ENCODE measurements around the gene CPM. TPM values are rescaled to one million over a fixed set of nuclear protein-coding genes. Genes with fewer than 3 reads are reported as not detected.

CPM gene
- total RNA-seq, 4 donors from 2014 or later: 30.2 to 51.9 (median 35.0) TPM

DNA sequence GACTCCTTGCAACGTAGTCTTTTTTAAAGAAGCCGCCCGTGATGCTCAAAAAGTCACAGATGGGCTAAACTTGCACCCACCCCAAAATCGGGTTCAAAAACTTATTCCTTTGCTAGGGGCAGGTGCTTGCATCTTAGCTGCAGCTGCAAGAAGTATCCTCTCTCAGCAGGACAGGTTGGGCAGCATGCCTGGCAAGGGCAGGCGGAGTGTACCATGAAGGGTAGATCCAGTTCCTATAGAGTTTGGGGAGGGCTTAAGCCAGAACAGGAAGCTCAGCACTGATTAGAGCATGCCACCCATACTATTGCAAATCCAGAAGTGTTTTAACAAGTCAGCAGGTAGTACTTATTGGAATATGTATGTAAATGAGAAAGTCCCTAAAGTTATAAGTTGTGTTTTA is 48.7 kb downstream of the CPM start:
- Histone ChIP-seq H3K4me1 (no peaks in the 10 kb centered on the region), H3K27me3 (no peaks in the 10 kb centered on the region), H3K4me3 (no peak overlapping the region), H3K27ac (replicated peaks in 1 of 4) (no peak overlapping the region), H3K9me3 (no peaks in the 10 kb centered on the region), H3K36me3 (peaks cover 0 to 5% (median 0%) of the 10 kb centered on the region in 4 donors)
- no peak for DNase-seq (ENCODE audit: extremely low spot score)
- 94% methylated on average over 5 of the region's 5 CpGs for WGBS
- intact Hi-C loops (cut with DNase I): no loop called here
- TF ChIP-seq EP300 (IDR thresholded peaks at IDR 0.05) (no peak), POLR2A (IDR thresholded peaks at IDR 0.05; ENCODE audit: low read depth) (no peak), POLR2AphosphoS5 (IDR thresholded peaks at IDR 0.05) (no peak)
- TF ChIP-seq, protein P1, sequence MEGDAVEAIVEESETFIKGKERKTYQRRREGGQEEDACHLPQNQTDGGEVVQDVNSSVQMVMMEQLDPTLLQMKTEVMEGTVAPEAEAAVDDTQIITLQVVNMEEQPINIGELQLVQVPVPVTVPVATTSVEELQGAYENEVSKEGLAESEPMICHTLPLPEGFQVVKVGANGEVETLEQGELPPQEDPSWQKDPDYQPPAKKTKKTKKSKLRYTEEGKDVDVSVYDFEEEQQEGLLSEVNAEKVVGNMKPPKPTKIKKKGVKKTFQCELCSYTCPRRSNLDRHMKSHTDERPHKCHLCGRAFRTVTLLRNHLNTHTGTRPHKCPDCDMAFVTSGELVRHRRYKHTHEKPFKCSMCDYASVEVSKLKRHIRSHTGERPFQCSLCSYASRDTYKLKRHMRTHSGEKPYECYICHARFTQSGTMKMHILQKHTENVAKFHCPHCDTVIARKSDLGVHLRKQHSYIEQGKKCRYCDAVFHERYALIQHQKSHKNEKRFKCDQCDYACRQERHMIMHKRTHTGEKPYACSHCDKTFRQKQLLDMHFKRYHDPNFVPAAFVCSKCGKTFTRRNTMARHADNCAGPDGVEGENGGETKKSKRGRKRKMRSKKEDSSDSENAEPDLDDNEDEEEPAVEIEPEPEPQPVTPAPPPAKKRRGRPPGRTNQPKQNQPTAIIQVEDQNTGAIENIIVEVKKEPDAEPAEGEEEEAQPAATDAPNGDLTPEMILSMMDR (IDR thresholded peaks at IDR 0.05): no peak

DNA sequence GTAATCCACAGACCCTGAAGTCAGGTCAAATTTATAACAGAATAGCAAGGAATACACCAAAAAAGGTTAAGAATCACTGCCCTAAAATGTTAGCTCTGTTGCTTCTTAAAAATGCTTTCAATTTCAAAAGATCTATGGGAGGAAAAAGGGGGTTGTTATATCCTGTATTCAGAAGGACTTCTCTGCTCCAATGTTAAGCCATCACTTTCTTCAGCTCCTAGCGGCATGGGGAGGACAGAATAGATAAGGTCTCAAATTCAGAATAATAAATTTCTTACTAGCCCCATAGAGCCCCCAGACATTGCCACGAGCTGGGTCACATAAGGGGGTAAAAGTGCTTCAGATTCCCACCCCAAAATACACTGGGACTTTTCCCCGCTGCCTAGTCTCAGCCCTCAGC is 49.8 kb downstream of the CPM start:
- Histone ChIP-seq H3K36me3 (peaks cover 0 to 5% (median 0%) of the 10 kb centered on the region in 4 donors), H3K4me3 (no peak overlapping the region), H3K27me3 (no peaks in the 10 kb centered on the region), H3K27ac (replicated peaks in 1 of 4) (no peak overlapping the region), H3K4me1 (no peaks in the 10 kb centered on the region), H3K9me3 (peaks cover 0 to 6% (median 2%) of the 10 kb centered on the region in 4 donors)
- no peak for DNase-seq (ENCODE audit: extremely low spot score)
- WGBS: 86% methylated on average over 3 of the region's 3 CpGs
- intact Hi-C loops (cut with DNase I): no loop called here
- TF ChIP-seq POLR2A (IDR thresholded peaks at IDR 0.05; ENCODE audit: low read depth) (no peak), EP300 (IDR thresholded peaks at IDR 0.05) (no peak), POLR2AphosphoS5 (IDR thresholded peaks at IDR 0.05) (no peak)
- TF ChIP-seq, protein P1 (IDR thresholded peaks at IDR 0.05): no peak

DNA sequence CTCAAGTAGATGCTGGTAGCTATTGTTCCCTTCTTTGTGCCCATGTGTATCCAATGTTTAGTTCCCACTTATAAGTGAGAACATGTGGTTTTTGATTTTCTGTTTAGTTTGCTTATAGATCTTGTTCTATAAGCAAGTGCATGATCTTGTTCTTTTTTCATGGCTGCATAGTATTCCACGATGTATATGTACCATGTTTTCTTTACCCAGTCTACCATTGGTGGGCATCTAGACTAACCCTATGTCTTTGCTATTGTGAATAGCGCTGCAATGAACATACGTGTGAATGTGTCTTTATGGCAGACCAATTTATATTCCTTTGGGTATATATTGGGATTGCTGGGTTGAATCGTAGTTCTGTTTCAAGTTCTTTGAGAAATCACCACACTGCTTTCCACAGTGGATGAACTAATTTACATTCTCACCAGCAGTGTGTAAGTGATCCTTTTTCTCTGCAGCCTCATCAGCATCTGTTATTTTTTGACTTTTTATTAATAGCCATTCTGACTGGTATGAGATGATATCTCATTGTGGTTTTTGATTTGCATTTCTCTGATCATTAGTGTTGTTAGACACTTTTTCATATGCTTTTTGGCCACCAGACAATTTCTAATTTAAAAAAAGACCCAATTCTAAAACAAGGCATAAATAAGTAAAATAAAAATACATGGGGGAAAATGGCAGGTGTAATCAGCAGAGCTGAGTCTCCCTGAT is 50.6 kb downstream of the CPM start:
- H3K27me3 ChIP-seq: no peaks in the 10 kb centered on the region
- DNase-seq (ENCODE audit: extremely low spot score): no peak
- H3K4me1 ChIP-seq: no peaks in the 10 kb centered on the region
- H3K36me3 ChIP-seq: peaks cover 0 to 5% (median 0%) of the 10 kb centered on the region in 4 donors
- TF ChIP-seq POLR2A (IDR thresholded peaks at IDR 0.05; ENCODE audit: low read depth) (no peak), EP300 (IDR thresholded peaks at IDR 0.05) (no peak)
- TF ChIP-seq, protein P1 (IDR thresholded peaks at IDR 0.05): no peak
- H3K27ac ChIP-seq (replicated peaks in 1 of 4): no peak overlapping the region
- peaks cover 0 to 6% (median 2%) of the 10 kb centered on the region in 4 donors for H3K9me3 ChIP-seq
- WGBS: 96% methylated on average over 4 of the region's 4 CpGs
- H3K4me3 ChIP-seq: no peak overlapping the region
- intact Hi-C loops (cut with DNase I): no loop called here

DNA sequence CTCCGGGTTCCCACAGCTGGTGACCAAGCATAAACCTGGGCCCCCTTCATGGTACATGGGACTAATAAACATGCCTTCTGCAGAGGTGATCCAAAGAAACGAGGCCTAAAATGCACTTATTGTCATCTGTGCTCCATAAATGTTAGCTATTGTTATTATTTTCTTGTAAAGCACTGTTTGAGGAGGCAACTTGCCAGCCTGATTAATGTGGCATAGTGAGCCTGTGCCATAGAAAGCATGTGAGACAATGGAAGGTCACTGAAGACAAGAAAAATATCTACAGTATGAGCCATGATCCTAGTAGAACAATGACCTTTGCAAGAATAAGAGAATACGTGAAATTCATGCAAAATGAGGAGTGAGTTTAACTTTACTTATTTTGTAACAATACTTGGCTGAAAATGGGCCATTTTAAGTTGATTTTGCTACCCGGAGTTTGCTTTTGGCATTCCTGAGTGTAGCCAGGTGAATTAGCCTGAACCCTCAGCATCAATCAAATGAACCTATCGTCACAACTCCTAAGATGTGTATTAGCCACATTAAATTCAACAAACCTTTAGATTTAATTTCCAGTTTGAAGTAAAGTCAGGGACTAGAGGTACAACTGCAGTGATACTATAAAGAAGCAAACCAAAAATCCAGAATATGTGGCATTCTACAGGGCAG is 52.2 kb downstream of the CPM start:
- WGBS: 83% methylated on average over 5 of the region's 5 CpGs
- TF ChIP-seq POLR2A (IDR thresholded peaks at IDR 0.05; ENCODE audit: low read depth): no peak
- TF ChIP-seq POLR2AphosphoS5 (IDR thresholded peaks at IDR 0.05): no peak
- TF ChIP-seq, protein P1 (IDR thresholded peaks at IDR 0.05): no peak
- TF ChIP-seq EP300 (IDR thresholded peaks at IDR 0.05): no peak
- intact Hi-C loops (cut with DNase I): no loop called here

More for the DNA sequence above, 52.2 kb downstream of the CPM start:
- Histone ChIP-seq H3K4me3 (no peak overlapping the region), H3K36me3 (peaks cover 0 to 5% (median 0%) of the 10 kb centered on the region in 4 donors), H3K9me3 (peaks cover 0 to 6% (median 2%) of the 10 kb centered on the region in 4 donors), H3K27ac (replicated peaks in 1 of 4) (no peak overlapping the region), H3K4me1 (no peaks in the 10 kb centered on the region), H3K27me3 (no peaks in the 10 kb centered on the region)
- no peak for DNase-seq (ENCODE audit: extremely low spot score)
